ENCODE measurements around the gene IFNA6.

The IFNA6 gene

GRCh38 chr9:21331676-21332402, 18.8 kb downstream of the IFNA6 start:
- no peak for DNase-seq (ENCODE audit: low read depth in 2 of 2)

GRCh38 chr9:21326526-21327139, 24.1 kb downstream of the IFNA6 start:
- DNase-seq (ENCODE audit: low read depth in 2 of 2) = no peak

GRCh38 chr9:21324047-21324446, 26.6 kb downstream of the IFNA6 start:
- DNase-seq (ENCODE audit: low read depth in 2 of 2) = no peak

- no peak for DNase-seq (ENCODE audit: low read depth in 2 of 2)
Observed at GRCh38 chr9:21322911-21323461, 27.7 kb downstream of the IFNA6 start.

- DNase-seq (ENCODE audit: low read depth in 2 of 2) = no peak
Observed at GRCh38 chr9:21320465-21320864, 30.2 kb downstream of the IFNA6 start.

GRCh38 chr9:21317956-21318923, 32.4 kb downstream of the IFNA6 start:
- no peak for DNase-seq (ENCODE audit: low read depth in 2 of 2)

GRCh38 chr9:21316860-21317259, 33.8 kb downstream of the IFNA6 start:
- DNase-seq (ENCODE audit: low read depth in 2 of 2) = no peak

GRCh38 chr9:21316032-21316842, 34.5 kb downstream of the IFNA6 start:
- DNase-seq (ENCODE audit: low read depth in 2 of 2) = no peak

GRCh38 chr9:21314152-21314551, 36.5 kb downstream of the IFNA6 start:
- no peak for DNase-seq (ENCODE audit: low read depth in 2 of 2)

- DNase-seq (ENCODE audit: low read depth in 2 of 2) = no peak
Observed at GRCh38 chr9:21311889-21312288, 38.8 kb downstream of the IFNA6 start.

- DNase-seq (ENCODE audit: low read depth in 2 of 2) = no peak
Observed at GRCh38 chr9:21305213-21305612, 45.5 kb downstream of the IFNA6 start, which contains the start of gene IFNA5. Gene IFNA5 (minus strand): TSS chr9:21305313. CDS start chr9:21305256, 57 bp downstream.

All from stimulated activated CD4-positive, alpha-beta T cell treated with anti-CD3 and anti-CD28 coated beads, Interleukin-1b, Interleukin-23, amount 100 ng/mL, for 1 hour (primary cell).